Neutrophil (primary cell): ENCODE measurements around the gene SLC11A2.

ENCODE experiments used
- H3K27ac ChIP-seq: fragments of 200-600 bp; sonication (generic); 2 replicates; pipeline ENCODE4 v1.5.1; 2016; ENCODE audit warnings: mild to moderate bottlenecking, moderate library complexity
- H3K27me3 ChIP-seq: fragments of 200-600 bp; sonication (generic); 2 replicates; pipeline ENCODE4 v1.6.0; 2016; ENCODE audit warnings: mild to moderate bottlenecking
- H3K36me3 ChIP-seq: fragments of 200-600 bp; sonication (generic); 2 replicates; pipeline ENCODE4 v1.5.1; 2017
- H3K4me1 ChIP-seq, 2 experiments: fragments of 200-600 bp in 1 of 2; sonication (generic) in 1 of 2; 1 replicate in 1 of 2; 2 replicates in 1 of 2; pipeline versions ENCODE4 v1.5.1 to v1.6.1; 2013 to 2016; ENCODE audit warnings: low read depth in 1 of 2, low read length in 1 of 2, mild to moderate bottlenecking in 1 of 2, moderate library complexity in 1 of 2; ENCODE audit not compliant: control insufficient read depth in 1 of 2, insufficient read depth in 1 of 2
- H3K4me3 ChIP-seq, 2 experiments: fragments of 200-600 bp in 1 of 2; sonication (generic) in 1 of 2; 1 replicate in 1 of 2; 2 replicates in 1 of 2; pipeline ENCODE4 v1.5.1; 2013 to 2016; ENCODE audit warnings: low read depth in 1 of 2, low read length in 1 of 2, mild to moderate bottlenecking in 1 of 2, moderate library complexity in 1 of 2
- H3K9me3 ChIP-seq: fragments of 200-600 bp; sonication (generic); 2 replicates; pipeline ENCODE4 v1.5.1; 2016
- CTCF ChIP-seq: fragments of 200-600 bp; sonication (generic); IDR thresholded peaks from 2 replicates; pipeline ENCODE4 v1.5.1; 2016; ENCODE audit warnings: antibody characterized with exemption

Gene SLC11A2

GRCh38 chr12:51055060-51055459 lies 28.9 kb upstream of the SLC11A2 start:
- no peak overlapping the region for H3K4me3 ChIP-seq
- no peak overlapping the region for H3K27ac ChIP-seq
- H3K27me3 ChIP-seq = no peaks in the 10 kb centered on the region
- H3K9me3 ChIP-seq = no peaks in the 10 kb centered on the region
- peaks cover 75% of the 10 kb centered on the region for H3K36me3 ChIP-seq
- no peak for TF ChIP-seq CTCF
- H3K4me1 ChIP-seq = no peaks in the 10 kb centered on the region

GRCh38 chr12:51051787-51052186 lies 25.6 kb upstream of the SLC11A2 start:
- Histone ChIP-seq H3K27ac (no peak overlapping the region), H3K9me3 (no peaks in the 10 kb centered on the region), H3K4me1 (peaks cover 21 to 22% of the 10 kb centered on the region in 2 experiments), H3K27me3 (no peaks in the 10 kb centered on the region), H3K4me3 (no peak overlapping the region), H3K36me3 (peaks cover 42% of the 10 kb centered on the region)
- no peak for TF ChIP-seq CTCF

GRCh38 chr12:51049525-51049924 lies 23.3 kb upstream of the SLC11A2 start:
- H3K9me3 ChIP-seq = no peaks in the 10 kb centered on the region
- H3K4me1 ChIP-seq = peaks cover 21 to 22% of the 10 kb centered on the region in 2 experiments
- H3K27me3 ChIP-seq = no peaks in the 10 kb centered on the region
- no peak overlapping the region for H3K4me3 ChIP-seq
- H3K27ac ChIP-seq = no peak overlapping the region
- peaks cover 21% of the 10 kb centered on the region for H3K36me3 ChIP-seq
- no peak for TF ChIP-seq CTCF

- TF ChIP-seq CTCF = no peak
- peak overlapping the region; percentile 81 to 90 for H3K4me3 ChIP-seq
- no peaks in the 10 kb centered on the region for H3K27me3 ChIP-seq
- peaks cover 14% of the 10 kb centered on the region for H3K36me3 ChIP-seq
- H3K27ac ChIP-seq = peak overlapping the region; percentile 90
- H3K4me1 ChIP-seq = peaks cover 21 to 22% of the 10 kb centered on the region in 2 experiments
- H3K9me3 ChIP-seq = no peaks in the 10 kb centered on the region
Observed at GRCh38 chr12:51048661-51049251, 22.6 kb upstream of the SLC11A2 start.

GRCh38 chr12:51047655-51048540 lies 21.7 kb upstream of the SLC11A2 start, which contains the start of gene LETMD1:
Gene LETMD1, plus strand, starts transcription at chr12:51048327. Its CDS starts 30 bp downstream, at chr12:51048357.
- Histone ChIP-seq H3K4me1 (peaks cover 21 to 22% of the 10 kb centered on the region in 2 experiments), H3K9me3 (no peaks in the 10 kb centered on the region), H3K36me3 (peaks cover 8% of the 10 kb centered on the region), H3K27me3 (no peaks in the 10 kb centered on the region), H3K27ac (peak within 1 kb of the TSS; percentile 90), H3K4me3 (peak within 1 kb of the TSS; percentile 81 to 90)
- TF ChIP-seq CTCF = peak; percentile 92
